Neural cell (in vitro differentiated cells): ENCODE measurements around the gene CACNA1B.

Source experiments
- EP300 ChIP-seq: fragments of 450-650 bp; conservative IDR thresholded peaks from 2 replicates; pipeline ENCODE4 v1.6.1; 2014; ENCODE audit warnings: antibody characterized with exemption, mild to moderate bottlenecking, moderate library complexity; ENCODE audit not compliant: poor library complexity, severe bottlenecking
- EZH2 ChIP-seq: fragments of 200-600, 300-800 bp; shearing (Covaris generic), sonication (generic); IDR thresholded peaks from 2 replicates; pipeline ENCODE4 v1.6.1; 2014; ENCODE audit warnings: antibody characterized with exemption, low read length, borderline replicate concordance, mild to moderate bottlenecking; ENCODE audit not compliant: insufficient read depth, poor library complexity, severe bottlenecking
- MXI1 ChIP-seq: fragments of 450-650 bp; conservative IDR thresholded peaks from 2 replicates; pipeline ENCODE4 v1.6.1; 2014; ENCODE audit warnings: antibody characterized with exemption, mild to moderate bottlenecking; ENCODE audit not compliant: poor library complexity, severe bottlenecking
- POLR2AphosphoS5 ChIP-seq: IDR thresholded peaks from 2 replicates; pipeline ENCODE4 v1.6.1; 2012
- RAD21 ChIP-seq: fragments of 450-650 bp; conservative IDR thresholded peaks from 2 replicates; pipeline ENCODE4 v1.6.1; 2014; ENCODE audit warnings: antibody characterized with exemption, mild to moderate bottlenecking, moderate library complexity
- SMC3 ChIP-seq: fragments of 450-650 bp; conservative IDR thresholded peaks from 2 replicates; pipeline ENCODE4 v1.6.1; 2014; ENCODE audit warnings: antibody characterized with exemption, mild to moderate bottlenecking, moderate library complexity; ENCODE audit not compliant: poor library complexity
- TF ChIP-seq, protein P1 (sequence below): fragments of 450-650 bp; IDR thresholded peaks from 2 replicates; pipeline ENCODE4 v1.5.1; 2014; ENCODE audit warnings: antibody characterized with exemption, mild to moderate bottlenecking, moderate library complexity; ENCODE audit not compliant: poor library complexity, severe bottlenecking
- TF ChIP-seq, protein P2 (sequence below): IDR thresholded peaks from 2 replicates; pipeline ENCODE4 v1.6.1; 2012; ENCODE audit warnings: borderline replicate concordance

DNA sequence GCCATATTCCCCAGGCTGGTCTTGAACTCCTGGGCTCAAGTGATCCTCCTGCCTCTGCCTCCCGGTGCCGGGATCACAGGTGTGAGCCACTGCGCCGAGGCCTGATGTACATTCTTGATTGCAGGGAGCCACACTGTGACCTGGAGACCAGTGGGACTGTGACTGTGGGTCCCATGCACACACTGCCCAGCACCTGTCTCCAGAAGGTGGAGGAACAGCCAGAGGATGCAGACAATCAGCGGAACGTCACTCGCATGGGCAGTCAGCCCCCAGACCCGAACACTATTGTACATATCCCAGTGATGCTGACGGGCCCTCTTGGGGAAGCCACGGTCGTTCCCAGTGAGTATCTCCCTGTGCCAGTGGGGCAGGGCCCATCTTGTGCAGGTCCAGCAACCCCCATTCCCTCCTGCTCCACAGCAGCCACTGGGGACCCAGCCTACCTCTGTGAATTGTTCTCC, 147.3 kb downstream of the CACNA1B start:
- TF ChIP-seq EZH2 (no peak), POLR2AphosphoS5 (no peak), SMC3 (no peak), EP300 (no peak), MXI1 (no peak), RAD21 (no peak)
- TF ChIP-seq, protein P1, sequence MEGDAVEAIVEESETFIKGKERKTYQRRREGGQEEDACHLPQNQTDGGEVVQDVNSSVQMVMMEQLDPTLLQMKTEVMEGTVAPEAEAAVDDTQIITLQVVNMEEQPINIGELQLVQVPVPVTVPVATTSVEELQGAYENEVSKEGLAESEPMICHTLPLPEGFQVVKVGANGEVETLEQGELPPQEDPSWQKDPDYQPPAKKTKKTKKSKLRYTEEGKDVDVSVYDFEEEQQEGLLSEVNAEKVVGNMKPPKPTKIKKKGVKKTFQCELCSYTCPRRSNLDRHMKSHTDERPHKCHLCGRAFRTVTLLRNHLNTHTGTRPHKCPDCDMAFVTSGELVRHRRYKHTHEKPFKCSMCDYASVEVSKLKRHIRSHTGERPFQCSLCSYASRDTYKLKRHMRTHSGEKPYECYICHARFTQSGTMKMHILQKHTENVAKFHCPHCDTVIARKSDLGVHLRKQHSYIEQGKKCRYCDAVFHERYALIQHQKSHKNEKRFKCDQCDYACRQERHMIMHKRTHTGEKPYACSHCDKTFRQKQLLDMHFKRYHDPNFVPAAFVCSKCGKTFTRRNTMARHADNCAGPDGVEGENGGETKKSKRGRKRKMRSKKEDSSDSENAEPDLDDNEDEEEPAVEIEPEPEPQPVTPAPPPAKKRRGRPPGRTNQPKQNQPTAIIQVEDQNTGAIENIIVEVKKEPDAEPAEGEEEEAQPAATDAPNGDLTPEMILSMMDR = no peak
- TF ChIP-seq, protein P2, sequence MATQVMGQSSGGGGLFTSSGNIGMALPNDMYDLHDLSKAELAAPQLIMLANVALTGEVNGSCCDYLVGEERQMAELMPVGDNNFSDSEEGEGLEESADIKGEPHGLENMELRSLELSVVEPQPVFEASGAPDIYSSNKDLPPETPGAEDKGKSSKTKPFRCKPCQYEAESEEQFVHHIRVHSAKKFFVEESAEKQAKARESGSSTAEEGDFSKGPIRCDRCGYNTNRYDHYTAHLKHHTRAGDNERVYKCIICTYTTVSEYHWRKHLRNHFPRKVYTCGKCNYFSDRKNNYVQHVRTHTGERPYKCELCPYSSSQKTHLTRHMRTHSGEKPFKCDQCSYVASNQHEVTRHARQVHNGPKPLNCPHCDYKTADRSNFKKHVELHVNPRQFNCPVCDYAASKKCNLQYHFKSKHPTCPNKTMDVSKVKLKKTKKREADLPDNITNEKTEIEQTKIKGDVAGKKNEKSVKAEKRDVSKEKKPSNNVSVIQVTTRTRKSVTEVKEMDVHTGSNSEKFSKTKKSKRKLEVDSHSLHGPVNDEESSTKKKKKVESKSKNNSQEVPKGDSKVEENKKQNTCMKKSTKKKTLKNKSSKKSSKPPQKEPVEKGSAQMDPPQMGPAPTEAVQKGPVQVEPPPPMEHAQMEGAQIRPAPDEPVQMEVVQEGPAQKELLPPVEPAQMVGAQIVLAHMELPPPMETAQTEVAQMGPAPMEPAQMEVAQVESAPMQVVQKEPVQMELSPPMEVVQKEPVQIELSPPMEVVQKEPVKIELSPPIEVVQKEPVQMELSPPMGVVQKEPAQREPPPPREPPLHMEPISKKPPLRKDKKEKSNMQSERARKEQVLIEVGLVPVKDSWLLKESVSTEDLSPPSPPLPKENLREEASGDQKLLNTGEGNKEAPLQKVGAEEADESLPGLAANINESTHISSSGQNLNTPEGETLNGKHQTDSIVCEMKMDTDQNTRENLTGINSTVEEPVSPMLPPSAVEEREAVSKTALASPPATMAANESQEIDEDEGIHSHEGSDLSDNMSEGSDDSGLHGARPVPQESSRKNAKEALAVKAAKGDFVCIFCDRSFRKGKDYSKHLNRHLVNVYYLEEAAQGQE = no peak
